Embryonic facial prominence (tissue), 1 donor: ENCODE results near the gene ROR2.
A peak's percentile ranks its signal among the peaks of the same experiment; 100 is the strongest.

Source experiments
- DNase-seq: peaks from one replicate; pipeline ENCODE4 v3.0.0-alpha.2; 2016; ENCODE audit errors: extremely low spot score

ROR2 gene

DNA sequence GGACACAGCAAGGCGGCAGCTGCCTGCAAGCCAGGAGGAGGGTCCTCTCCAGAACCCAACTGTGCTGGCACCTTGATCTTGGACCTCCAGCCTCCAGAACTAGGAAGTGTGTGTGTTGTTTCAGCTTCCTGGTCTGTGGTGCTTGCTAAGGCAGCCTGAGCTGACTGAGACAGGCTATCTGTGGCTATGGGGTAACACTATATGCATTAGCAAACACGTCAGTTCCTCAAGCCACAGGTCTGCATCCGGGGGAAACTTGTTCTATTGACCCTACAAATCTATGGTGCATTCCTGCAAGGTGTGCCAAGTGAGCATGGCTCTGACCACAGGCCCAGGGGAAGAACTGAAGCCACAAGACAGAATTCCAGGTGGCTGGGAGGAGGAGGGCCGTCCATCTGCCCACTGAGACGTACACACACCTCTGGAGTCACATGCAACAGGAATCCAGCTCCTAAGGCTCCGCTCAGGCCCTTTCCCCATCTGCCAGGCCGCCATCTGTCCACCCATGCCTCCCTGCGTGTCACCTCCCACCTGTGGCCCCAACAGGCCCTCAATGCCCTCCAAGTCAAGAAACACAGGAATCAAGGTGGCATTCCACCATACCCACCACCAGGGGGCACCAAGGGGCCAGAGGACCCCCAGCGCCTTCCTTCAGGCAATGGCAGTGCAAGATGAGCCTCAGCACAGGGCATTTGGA lies 174.9 kb downstream of the ROR2 start:
- peak; percentile 17 for DNase-seq

DNA sequence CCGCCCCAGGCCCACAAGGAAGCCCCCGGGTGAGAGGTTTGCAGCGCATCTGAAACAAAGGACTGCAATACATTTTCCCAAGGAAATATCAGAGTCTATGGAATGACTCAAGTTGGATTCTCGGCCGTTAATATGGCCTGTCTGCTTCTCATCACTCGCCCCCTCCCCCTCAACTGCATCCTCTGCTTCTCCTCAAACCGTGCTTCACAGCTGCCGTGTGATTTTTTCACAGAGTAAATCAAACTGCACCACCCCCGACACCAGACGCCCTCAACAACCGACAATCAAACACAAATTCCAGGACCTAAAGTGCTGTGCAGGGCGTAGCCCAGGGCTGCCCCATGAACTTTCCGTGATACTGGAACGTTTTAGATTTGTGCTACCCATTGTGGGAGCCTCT lies 176.9 kb downstream of the ROR2 start:
- DNase-seq = no peak

DNA sequence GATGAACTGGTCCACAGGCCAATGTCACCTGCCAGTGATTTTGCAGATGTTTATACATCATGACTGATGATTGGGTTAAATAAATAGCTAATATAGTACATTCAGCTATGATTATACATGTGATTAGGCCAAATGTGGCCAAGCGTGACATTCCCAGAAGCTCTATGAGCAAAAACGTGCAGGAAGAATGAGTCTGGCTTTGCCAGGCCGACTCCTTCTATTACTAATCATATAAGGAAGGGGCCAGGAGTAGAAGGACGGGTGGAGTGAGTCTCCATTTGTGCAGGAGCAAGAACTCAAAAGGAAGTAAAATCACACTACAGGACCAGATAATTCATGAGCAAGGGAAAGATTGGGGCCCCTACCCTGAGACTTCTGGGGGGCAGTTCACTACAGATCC lies 178.2 kb downstream of the ROR2 start:
- DNase-seq = no peak

DNA sequence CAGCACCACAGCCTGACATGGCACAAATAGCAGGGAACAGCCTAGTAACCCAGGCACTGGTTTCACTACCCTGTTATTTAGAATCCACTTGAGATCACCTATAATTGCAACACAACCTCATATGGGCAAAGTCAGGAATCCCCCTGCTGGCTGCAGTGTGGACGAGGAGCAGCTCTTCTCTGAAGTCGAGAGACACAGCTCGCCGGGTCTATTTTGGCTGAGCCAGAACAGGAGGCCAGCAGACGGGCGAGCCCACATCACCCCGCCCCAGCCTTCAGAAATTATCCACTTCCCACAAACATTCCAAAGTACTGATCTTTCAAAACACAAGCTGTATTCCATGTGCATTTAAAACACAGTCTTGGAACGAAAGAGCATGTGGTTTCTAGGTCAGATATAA lies 179.0 kb downstream of the ROR2 start:
- DNase-seq = peak; percentile 66

DNA sequence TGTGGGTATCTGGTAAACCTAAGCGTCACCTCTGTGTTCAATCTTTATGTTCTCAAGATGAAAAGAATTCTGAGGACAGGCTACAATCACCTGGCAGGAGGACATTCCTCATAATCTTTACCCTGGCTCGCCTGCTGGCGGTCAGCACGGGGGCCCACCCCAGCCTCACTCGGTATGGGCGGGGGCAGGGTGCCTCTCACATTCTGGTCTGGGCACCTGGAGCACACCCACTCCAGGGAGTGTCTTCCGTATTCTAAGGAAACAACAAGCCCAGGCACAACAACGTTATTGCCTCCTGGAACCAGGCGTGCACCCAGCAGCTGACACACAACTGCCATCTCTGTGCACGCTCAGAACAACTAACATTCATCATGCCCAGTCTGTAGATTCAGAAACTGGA lies 179.8 kb downstream of the ROR2 start:
- DNase-seq = no peak

DNA sequence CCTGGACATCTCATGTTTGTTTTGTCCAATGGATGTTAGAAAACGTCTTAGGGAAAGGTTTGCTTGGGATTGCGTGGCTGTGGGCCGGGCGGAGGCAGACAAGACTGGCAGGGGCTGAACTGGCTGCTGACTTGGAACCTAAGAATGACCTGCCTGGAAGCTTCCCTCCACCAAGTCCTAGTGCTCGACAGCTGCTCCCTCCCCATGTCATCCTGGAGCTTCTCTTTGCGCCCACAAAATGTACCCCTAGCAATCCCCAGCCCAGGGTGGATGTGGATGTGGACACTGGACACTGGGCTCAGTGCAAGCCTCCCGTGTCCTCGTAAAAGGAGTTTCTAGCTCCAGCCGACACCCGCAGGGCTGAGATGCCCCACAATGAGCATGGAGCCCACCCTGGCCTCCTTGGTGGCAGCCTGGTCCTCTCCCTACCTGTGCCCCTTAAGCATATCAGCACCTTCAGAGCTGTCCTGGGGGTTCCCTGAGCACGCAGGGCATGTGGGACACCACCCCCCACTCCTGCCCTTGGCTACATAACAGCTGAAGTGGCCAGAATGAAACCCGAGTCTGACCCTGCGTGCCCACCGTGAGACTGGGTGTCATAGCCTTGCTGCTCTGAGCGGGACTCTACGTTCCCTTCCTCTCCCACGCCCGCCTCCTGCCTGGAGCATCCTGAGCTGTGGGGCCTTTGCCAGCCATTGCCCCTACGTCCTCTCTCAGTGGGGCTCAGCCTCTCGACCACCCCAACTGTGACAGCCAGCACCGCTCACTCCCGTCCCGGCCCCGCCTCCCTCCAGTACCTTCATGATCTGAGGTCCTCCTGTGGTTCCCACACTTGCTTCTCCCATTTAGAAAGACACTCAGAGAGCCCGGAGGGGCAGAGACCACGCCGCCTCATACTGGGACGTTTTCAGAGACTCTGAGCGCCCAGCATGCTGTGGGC lies 180.8 kb downstream of the ROR2 start:
- DNase-seq = no peak

DNA sequence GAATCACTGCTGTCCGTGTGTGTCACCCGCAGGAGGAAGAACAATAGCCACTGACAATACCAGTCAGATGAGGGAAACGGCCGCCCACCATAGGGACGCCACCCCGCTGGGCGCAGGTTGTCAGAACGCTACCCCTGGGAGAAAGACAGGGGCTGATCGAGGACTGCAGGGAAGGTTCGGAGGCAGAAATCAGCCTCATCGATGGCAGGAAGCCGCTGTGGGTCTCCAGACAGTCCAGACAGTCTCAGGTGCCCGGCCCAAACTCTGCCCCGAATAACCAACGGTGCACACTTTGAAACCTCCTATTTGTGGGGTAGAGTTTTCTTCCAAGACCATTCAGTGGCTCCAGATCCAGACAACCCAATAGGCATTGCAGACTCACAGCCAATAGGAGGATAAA lies 181.5 kb downstream of the ROR2 start:
- no peak for DNase-seq

DNA sequence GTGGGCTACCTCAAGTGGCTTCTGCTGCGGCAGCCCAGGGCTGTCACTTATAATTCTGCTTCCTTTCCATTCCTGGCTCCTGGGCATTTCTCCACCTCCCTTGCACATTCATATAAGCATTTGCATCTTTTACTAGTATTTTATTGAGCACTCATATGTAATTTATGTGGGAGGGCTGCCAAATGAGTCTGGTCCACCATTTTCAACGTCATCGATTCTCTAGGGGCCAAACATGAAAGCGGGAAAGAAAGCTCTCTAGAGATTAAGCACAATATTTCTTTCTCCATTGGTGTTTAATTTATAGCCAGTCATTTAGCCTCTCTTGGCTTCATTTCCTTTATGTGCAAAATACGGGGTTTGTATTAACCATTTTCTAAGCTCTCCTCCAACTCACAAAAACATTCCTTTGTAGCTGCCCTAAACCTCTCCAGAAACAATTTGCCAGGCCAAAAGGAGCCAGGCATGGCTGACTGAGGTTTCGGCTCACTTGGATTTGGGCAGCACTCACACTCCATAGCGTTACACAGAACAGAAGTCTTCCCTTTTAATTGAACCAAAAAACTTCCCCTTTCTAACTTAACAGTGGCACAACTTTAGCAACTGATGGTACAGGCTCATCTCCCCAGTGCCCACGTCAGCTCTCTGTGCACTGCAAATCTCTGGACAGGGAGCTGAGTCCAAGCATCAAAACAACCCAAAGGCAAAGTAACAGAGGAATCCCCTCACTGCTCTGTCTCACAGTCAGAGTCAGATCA lies 183.5 kb downstream of the ROR2 start:
- no peak for DNase-seq

DNA sequence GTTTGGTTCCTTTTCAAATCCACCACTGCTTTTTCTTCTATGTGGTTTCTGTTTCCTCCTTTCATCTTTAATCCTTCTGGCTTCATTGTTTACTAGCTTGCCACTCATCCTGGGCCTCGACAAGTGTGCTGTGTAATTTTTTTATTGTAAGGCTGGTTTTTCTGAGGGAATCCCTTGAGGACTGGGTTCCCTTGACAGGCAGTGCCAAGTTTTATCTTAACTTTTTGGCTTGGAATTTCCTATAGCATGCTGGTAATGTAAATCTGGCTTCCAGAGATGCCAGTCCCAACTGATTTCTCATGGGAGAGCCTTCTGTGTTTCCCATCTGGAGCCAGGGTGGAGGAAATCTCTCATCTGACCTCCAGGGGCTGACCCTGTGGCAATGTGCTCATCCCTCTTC lies 184.7 kb downstream of the ROR2 start:
- DNase-seq = no peak

DNA sequence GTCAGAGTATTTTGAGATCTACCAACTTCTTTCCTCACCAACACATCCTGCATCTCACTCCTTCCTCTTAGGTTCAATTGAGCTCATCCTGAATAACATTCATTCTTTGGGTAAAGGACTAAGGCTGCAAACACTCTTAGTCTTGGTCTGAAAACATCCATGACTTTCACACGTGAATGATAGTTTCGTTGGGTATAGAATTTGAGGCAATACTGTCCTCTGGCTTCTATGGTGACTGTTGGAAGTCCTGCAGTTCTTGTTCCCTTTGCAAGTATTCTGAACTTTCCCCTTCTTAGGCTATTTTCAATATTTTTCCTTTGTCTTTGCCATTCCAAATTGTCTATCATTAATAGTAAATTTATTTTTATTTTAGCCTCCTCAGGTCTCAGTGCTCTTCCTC lies 185.4 kb downstream of the ROR2 start:
- no peak for DNase-seq

DNA sequence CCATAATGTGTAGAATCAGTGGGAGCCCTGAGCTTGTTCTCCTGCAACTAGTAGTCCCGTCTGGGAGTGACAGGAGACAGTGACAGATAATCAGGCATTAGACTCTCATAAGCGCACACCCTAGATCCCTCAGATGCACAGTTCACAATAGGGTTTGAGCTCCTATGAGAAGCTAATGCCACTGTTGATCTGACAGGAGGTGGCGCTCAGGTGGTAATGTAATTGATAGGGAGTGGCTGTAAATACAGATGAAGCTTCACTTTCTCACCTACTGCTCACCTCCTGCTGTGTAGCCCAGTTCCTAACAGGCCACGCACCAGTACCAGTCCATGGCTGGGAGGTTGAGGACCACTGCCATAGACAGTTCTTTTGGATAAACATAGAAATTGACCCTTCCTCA lies 188.7 kb downstream of the ROR2 start:
- DNase-seq = no peak

DNA sequence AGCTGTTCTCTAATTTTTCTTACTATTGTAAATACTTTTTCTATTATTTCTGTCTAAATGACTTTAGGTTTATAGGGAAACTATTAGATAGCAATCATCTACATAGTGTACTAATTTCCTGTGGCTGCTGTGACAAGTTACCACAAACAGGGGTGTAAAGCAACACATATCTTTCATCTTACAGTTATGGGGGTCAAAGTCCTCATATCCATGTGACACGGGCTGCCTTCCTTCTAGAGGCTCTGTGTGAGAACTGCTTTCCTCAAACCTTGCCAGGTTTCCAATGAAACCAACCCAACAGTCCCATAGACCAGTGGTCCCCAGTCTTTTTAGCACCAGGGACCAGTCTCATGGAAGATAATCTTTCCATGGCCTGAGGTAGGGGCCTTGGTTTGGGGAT lies 189.1 kb downstream of the ROR2 start:
- no peak for DNase-seq

DNA sequence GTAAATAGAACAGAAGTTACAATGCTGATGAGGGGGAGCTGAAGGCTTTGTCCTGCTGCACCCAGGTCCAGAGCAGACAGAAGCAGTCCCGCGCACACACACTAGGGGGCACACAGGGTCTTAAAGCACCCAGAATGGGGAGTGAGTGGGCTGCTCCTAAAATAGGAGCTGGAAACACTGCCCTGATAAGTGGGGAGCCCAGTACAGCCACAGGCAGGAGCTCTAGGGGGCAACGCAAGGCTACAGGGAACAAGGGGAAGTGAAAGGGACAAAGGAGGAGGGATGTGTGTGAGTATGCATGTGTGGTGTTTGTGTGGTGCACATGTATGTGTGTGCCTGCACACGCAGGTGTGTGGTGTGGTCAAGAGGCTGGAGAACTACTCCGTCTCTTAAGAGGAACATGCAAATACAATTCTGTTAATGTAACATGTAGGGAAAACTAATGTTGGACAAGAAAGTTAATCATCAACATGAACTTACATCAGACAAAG lies 191.5 kb downstream of the ROR2 start:
- DNase-seq = no peak

DNA sequence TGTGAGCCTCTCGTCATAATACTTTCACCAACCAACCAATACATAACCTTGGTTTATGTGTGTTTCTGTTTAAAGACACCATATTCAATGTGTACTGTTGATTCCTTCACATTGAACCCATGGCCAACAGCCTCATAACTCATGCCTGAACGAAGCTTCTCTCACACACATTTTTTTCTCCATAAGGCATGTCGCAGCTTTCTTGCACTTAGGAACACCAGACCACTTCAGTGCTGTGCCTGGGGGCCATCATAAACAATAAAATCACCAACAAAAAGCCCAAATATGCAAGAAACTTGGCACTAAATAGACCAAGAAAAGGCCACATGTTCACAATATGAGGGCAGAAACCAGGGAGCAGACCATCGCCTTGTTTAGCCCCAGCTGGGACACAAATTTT lies 192.2 kb downstream of the ROR2 start:
- DNase-seq = no peak

DNA sequence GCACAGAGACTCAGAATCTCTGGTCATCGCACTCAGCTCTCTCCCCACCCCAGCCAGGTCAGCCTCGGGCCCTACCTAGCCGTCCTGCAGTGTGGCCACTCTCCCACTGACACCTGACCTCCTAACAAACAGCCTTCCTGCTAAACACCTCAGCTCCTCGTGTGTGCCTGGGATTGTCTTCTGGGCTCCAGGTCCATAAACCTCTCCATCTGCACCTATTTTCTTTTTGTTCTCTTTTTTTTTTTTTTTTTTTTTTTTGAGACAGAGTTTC lies 193.6 kb downstream of the ROR2 start:
- no peak for DNase-seq

DNA sequence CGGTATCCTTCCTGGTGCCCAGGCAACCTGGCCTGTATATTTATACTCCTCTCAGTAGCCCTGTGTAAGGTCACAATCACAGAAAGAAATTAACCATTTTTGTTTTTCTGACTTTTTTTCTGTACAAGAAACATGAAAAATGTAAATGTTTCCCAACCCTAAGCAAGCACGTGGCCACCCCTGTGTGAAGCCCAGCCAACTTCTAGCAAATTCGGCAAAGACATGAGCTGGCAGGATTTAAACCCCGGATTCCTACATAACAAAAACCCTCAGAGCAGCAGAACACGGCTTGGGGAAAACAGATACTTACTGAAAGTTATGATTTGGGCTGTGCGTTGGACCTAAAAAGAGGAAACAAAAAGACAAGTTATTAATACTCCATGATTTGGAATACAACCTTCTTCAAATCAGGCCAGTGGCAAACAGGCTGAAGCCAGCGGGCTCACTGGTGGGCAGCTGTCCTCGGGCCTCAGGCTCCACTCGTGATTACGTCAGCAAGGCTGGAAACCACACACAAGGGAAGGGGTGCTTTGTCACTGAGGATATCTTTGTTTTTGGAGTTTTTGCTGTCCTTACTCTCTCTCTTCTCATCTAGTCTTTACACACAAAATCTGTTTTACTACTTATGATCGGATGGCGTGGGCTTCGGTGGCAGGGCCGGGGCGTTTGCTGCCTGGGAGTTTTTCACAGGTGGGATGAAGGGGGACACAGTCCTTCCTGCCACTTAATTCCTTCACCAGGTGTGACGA lies 194.1 kb downstream of the ROR2 start:
- no peak for DNase-seq

DNA sequence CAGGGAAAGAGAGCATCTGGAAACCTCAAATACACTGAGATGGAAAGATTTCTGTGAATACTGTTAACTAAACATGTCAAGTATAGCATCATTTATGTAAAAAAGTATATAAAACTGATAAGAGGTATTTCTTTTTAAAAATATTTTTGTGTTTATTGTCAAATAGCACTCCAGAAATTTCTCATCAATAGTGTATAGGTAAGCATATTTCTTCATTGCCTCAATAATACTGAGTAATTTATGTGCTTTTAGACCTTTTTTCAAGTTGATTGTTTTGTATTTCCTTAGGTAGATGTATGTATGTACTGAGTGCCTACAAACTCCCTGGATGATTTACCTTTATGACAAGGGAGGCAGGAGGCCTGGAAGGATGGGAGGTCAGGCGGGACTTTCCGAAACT lies 196.3 kb downstream of the ROR2 start:
- DNase-seq = no peak

DNA sequence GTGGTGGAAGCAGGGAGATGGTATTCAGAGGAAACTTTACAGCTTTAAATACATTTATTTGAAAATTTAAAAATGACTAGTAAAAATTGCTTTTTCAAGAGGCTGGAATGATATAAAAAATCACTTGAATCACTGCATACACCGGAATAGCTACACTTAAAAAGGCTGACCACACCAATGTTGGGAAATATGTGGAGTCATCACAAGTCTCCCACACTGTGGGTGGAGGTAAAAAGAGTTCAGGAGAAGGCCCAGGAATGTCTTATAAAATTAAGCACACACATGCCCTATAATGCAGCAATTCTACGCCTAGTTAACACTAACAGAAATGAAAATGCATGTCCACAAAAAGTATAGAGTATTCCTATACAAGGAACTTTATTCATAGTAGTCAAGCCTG lies 198.1 kb downstream of the ROR2 start:
- DNase-seq = no peak

DNA sequence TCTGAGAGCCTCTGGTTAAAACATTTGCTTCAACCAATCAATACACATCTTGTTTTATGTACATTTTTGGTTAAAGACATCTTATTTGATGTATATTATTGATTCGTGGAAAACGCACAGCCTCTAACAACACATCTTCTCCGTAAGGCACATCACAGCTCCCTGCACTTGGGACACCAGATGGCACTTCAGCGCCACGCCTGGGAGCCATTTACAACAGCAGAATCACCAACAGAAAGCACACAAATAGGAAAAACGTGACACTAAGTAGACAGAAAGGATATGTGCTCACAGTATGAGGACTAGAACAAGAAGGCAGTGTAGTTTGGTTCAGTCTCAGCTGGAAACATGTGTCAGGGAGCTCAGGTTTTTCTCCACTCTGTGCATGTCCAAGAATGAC lies 199.7 kb downstream of the ROR2 start:
- DNase-seq = no peak

DNA sequence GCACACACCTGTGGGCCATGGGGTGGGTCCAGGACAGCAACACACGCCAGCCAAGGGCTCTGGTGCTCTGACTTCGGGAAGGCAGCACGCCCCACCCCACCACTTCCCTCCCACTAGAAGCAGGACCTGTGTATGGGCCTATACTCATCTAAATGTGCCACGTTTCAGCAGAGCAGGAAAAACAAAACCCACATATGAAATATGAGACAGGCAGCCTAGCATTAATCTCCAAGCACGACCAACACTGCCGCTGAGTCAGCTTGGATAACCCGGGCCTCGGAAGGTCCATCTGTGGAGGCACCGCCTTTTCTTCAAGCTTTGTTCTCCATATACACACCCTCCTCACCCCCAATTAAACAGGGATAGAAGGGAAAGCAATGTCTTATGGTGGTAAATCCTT lies 203.1 kb downstream of the ROR2 start:
- no peak for DNase-seq

DNA sequence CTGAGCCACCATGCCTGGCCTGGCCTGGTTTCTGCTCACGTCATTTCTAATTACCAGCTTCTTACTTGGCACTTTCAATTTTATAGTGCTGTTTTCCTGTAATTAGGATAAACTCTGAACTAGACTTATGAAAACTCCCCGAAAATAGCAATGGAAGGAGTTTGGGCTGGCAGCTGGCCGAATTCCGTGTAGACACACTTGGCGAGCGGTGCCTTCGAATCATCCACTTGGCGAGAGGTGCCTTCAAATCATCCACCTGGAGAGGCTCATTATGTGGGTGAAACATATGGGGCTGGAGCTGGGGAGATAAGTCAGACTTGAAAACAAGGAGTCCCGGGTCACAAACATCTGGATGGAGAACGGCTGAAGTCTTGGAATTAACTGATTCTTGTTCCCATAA lies 203.7 kb downstream of the ROR2 start:
- DNase-seq = no peak

DNA sequence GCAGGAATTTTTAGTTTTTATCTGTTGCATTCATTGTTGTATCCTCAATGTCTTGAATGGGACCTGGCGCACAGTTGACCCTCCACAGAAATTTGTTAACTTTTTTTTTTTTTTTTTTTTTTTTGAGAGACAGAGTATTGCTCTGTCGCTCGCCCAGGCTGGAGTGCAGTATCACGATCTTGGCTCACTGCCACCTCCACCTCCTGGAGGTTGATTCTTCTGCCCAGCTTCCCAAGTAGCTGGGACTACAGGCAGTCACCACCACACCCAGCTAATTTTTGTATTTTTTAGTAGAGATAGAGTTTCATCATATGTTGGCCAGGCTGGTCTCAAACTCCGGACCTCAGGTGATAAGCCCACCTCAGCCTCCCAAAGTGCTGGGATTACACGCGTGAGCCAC lies 205.9 kb downstream of the ROR2 start:
- no peak for DNase-seq
